Testis (tissue), 3 donors: ENCODE measurements around the gene ARHGDIG. TPM values are rescaled to one million over a fixed set of nuclear protein-coding genes. Genes with fewer than 3 reads are reported as not detected.

Source experiments
- DNase-seq: peaks from one replicate; pipeline ENCODE4 v3.0.0-alpha.2; 2019
- H3K27ac ChIP-seq, 2 donors: fragments of 200-600 bp; sonication (generic); one replicate each; pipeline ENCODE4 v1.5.1; 2019
- H3K27me3 ChIP-seq: fragments of 200-600 bp; sonication (generic); one replicate; pipeline ENCODE4 v1.5.1; 2019
- H3K36me3 ChIP-seq: fragments of 200-600 bp; sonication (generic); one replicate; pipeline ENCODE4 v1.5.1; 2017; ENCODE audit warnings: low read depth; ENCODE audit errors: missing control alignments
- H3K4me1 ChIP-seq: fragments of 200-600 bp; sonication (generic); one replicate; pipeline ENCODE4 v1.5.1; 2019
- H3K4me3 ChIP-seq, 2 donors: fragments of 200-600 bp; sonication (generic); one replicate each; pipeline ENCODE4 v1.5.1; 2017 to 2019
- H3K9me3 ChIP-seq: fragments of 200-600 bp; sonication (generic); one replicate; pipeline ENCODE4 v1.5.1; 2017
- POLR2A ChIP-seq: fragments of 450-650 bp; IDR thresholded peaks from one replicate; pipeline ENCODE4 v1.6.1; 2017; ENCODE audit warnings: antibody characterized with exemption, mild to moderate bottlenecking, moderate library complexity
- WGBS, 2 donors: methylation state at CpG; one replicate each; pipeline ENCODE4 v1.1.5; 2018; 5-methylcytosine and 5-hydroxymethylcytosine counted together
- intact Hi-C: fragments of 100-400 bp; cut with DNase I; formaldehyde crosslinking; loops from one replicate; pipeline ENCODE4 v1.15.1; 2023; ENCODE audit warnings: low total_unique reads
- polyA plus RNA-seq: library from polyadenylated mRNA; stranded (reverse); fragments of 350-450 nt; fragmentation: Illumina TruSeq; extraction: RNeasy Lipid Tissue Mini Kit (QIAGEN cat#74804); gene quantifications from one replicate; pipeline ENCODE4 v1.2.3, GENCODE V29; 2014; ENCODE audit warnings: low read depth, low replicate concordance; ENCODE audit not compliant: insufficient read depth
- total RNA-seq, 2 donors: library from RNA; depleted of rRNA; stranded (reverse); fragments of >200 nt; gene quantifications; one replicate each; pipeline ENCODE4 v1.2.3, GENCODE V29; 2016
- TF ChIP-seq, protein P1 (sequence below), 3 experiments: fragments of 450-650 bp in 2 of 3; fragments of 200-600 bp in 1 of 3; sonication (generic) in 1 of 3; IDR thresholded peaks; one replicate each; pipeline ENCODE4 v1.5.1; 2016 to 2019; ENCODE audit warnings: antibody characterized with exemption in 3 of 3, mild to moderate bottlenecking in 2 of 3, moderate library complexity in 1 of 3

ARHGDIG gene
- total and polyA plus RNA-seq, 3 donors from 2014 or later, result 2.9 to 7.7 (median 6.6) TPM

DNA sequence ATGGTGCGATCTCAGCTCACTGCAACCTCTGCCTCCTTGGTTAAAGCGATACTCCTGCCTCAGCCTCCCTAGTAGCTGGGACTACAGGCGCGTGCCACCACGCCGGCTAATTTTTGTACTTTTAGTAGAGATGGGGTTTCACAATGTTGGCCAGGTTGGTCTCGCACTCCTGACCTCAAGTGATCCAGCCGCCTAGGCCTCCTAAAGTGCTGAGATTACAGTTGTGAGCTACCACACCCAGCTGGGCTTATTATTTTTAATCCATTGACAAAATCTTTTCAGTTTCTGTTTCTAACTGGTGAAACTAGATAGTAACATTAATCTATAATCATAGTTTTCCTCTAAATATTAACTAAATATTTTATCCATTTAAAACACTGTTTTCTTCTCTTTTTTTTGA lies 39.8 kb upstream of the ARHGDIG start:
- no peak for DNase-seq
- Histone ChIP-seq H3K36me3 (no peaks in the 10 kb centered on the region), H3K4me3 (no peak overlapping the region), H3K9me3 (no peaks in the 10 kb centered on the region), H3K4me1 (no peaks in the 10 kb centered on the region), H3K27me3 (no peaks in the 10 kb centered on the region), H3K27ac (no peak overlapping the region)
- intact Hi-C loops, result no loop called here
- WGBS, 2 donors, result 89 to 96% methylated on average over 8 of the region's 8 CpGs
- TF ChIP-seq, protein P1, sequence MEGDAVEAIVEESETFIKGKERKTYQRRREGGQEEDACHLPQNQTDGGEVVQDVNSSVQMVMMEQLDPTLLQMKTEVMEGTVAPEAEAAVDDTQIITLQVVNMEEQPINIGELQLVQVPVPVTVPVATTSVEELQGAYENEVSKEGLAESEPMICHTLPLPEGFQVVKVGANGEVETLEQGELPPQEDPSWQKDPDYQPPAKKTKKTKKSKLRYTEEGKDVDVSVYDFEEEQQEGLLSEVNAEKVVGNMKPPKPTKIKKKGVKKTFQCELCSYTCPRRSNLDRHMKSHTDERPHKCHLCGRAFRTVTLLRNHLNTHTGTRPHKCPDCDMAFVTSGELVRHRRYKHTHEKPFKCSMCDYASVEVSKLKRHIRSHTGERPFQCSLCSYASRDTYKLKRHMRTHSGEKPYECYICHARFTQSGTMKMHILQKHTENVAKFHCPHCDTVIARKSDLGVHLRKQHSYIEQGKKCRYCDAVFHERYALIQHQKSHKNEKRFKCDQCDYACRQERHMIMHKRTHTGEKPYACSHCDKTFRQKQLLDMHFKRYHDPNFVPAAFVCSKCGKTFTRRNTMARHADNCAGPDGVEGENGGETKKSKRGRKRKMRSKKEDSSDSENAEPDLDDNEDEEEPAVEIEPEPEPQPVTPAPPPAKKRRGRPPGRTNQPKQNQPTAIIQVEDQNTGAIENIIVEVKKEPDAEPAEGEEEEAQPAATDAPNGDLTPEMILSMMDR (IDR thresholded peaks at IDR 0.05), result no peak
- no peak for TF ChIP-seq POLR2A

- no peak for DNase-seq
- 90 to 94% methylated on average over 10 of the region's 10 CpGs for WGBS, 2 donors
- H3K27me3 ChIP-seq, result no peaks in the 10 kb centered on the region
- H3K4me3 ChIP-seq, result no peak overlapping the region
- H3K4me1 ChIP-seq, result no peaks in the 10 kb centered on the region
- H3K36me3 ChIP-seq, result no peaks in the 10 kb centered on the region
- H3K27ac ChIP-seq, result no peak overlapping the region
- TF ChIP-seq, protein P1 (IDR thresholded peaks at IDR 0.05), result no peak
- no peak for TF ChIP-seq POLR2A
- intact Hi-C loops, result no loop called here
- H3K9me3 ChIP-seq, result no peaks in the 10 kb centered on the region
Measured at GRCh38 chr16:242281-242680, 38.1 kb upstream of the ARHGDIG start.

- intact Hi-C loops, result no loop called here
- Histone ChIP-seq H3K27ac (no peak overlapping the region), H3K4me3 (no peak overlapping the region), H3K4me1 (no peaks in the 10 kb centered on the region), H3K9me3 (no peaks in the 10 kb centered on the region), H3K27me3 (no peaks in the 10 kb centered on the region), H3K36me3 (no peaks in the 10 kb centered on the region)
- 88 to 96% methylated on average over 4 of the region's 4 CpGs for WGBS, 2 donors
- no peak for DNase-seq
- TF ChIP-seq, protein P1 (IDR thresholded peaks at IDR 0.05), result no peak
- TF ChIP-seq POLR2A, result no peak
Measured at GRCh38 chr16:243348-243747, 37.0 kb upstream of the ARHGDIG start.

- Histone ChIP-seq H3K27ac (no peak overlapping the region), H3K4me3 (no peak overlapping the region), H3K36me3 (no peaks in the 10 kb centered on the region), H3K4me1 (no peaks in the 10 kb centered on the region), H3K9me3 (no peaks in the 10 kb centered on the region), H3K27me3 (no peaks in the 10 kb centered on the region)
- WGBS, 2 donors, result 93 to 97% methylated on average over 9 of the region's 9 CpGs
- no peak for DNase-seq
- intact Hi-C loops, result no loop called here
- TF ChIP-seq, protein P1 (IDR thresholded peaks at IDR 0.05), result no peak
Measured at GRCh38 chr16:245105-245504, 35.3 kb upstream of the ARHGDIG start.

DNA sequence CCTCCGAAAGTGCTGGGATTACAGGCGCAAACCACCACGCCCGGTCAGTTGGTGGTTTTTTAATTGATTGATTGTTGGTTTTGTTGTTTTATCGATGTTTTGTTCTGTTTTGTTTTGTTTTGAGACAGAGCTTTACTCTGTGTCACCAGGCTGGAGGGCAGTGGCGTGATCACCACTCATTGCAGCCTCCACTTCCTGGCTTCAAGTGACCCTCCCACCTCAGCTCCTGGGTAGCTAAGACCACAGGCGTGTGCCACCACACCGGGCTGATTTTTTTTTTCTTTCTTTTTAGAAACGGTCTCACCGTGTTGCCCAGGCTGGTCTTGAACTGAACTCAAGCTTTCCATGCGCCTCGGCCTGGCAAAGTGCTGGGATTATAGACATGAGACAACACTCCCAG lies 33.4 kb upstream of the ARHGDIG start:
- no peaks in the 10 kb centered on the region for H3K4me1 ChIP-seq
- no peaks in the 10 kb centered on the region for H3K36me3 ChIP-seq
- intact Hi-C loops, result no loop called here
- H3K27ac ChIP-seq, result no peak overlapping the region
- H3K9me3 ChIP-seq, result no peaks in the 10 kb centered on the region
- no peak for TF ChIP-seq POLR2A
- TF ChIP-seq, protein P1 (IDR thresholded peaks at IDR 0.05), result no peak
- 93 to 94% methylated on average over 12 of the region's 12 CpGs for WGBS, 2 donors
- no peaks in the 10 kb centered on the region for H3K27me3 ChIP-seq
- DNase-seq, result no peak
- no peak overlapping the region for H3K4me3 ChIP-seq
